IMR-90 (cell line): Measurements from ENCODE around the gene EMILIN2. TPM values are rescaled to one million over a fixed set of nuclear protein-coding genes. Genes with fewer than 3 reads are reported as not detected.
A peak's percentile ranks its signal among the peaks of the same experiment; 100 is the strongest.

Experiments
- ATAC-seq: fragments of 200-7000 bp; cut with Tn5 transposase; 2 replicates; pipeline ENCODE4 v1.9.1; 2020; ENCODE audit warnings: low read depth, mild to moderate bottlenecking, moderate library complexity
- BruUV-seq: library from RNA; stranded (reverse); fragments of 400-500 nt; replicated peaks from 2 replicates; lab custom pipeline; 2021; lab: Mats Ljungman, UMichigan
- CTCF ChIA-PET: fragments of 300-600 bp; formaldehyde crosslinking; extraction: SDS; loops from one replicate; lab custom pipeline; 2021; ENCODE audit warnings: antibody characterized with exemption; lab: Yijun Ruan, JAX
- POLR2A ChIA-PET: fragments of 300-600 bp; sonication (Branson Sonifier 250); formaldehyde crosslinking; loops from one replicate; lab custom pipeline; 2022; ENCODE audit warnings: antibody characterized with exemption; ENCODE audit not compliant: unreplicated experiment; lab: Charles Lee
- DNase-seq: peaks from one replicate; pipeline ENCODE4 v3.0.0; 2013
- H2AFZ ChIP-seq: replicated peaks from 2 replicates; pipeline ENCODE3; 2013; ENCODE audit warnings: low read length, mild to moderate bottlenecking; ENCODE audit not compliant: poor library complexity
- H2AK5ac ChIP-seq: 2 replicates; pipeline ENCODE4 v1.6.1; 2013; ENCODE audit warnings: low read depth, low read length, inconsistent platforms
- H2AK9ac ChIP-seq: replicated peaks from 2 replicates; pipeline ENCODE3; 2013; ENCODE audit warnings: mild to moderate bottlenecking, low read depth, low read length, moderate library complexity; ENCODE audit not compliant: poor library complexity
- H2BK120ac ChIP-seq: 2 replicates; pipeline ENCODE4 v1.6.1; 2013; ENCODE audit warnings: low read depth, low read length, inconsistent platforms
- H2BK15ac ChIP-seq: 3 replicates; pipeline ENCODE4 v1.6.1; 2013; ENCODE audit warnings: low read depth, low read length, inconsistent platforms
- H2BK20ac ChIP-seq: 2 replicates; pipeline ENCODE4 v1.6.1; 2013; ENCODE audit warnings: low read depth, mild to moderate bottlenecking, inconsistent platforms, low read length, moderate library complexity
- H2BK5ac ChIP-seq: 2 replicates; pipeline ENCODE4 v1.6.1; 2013; ENCODE audit warnings: mild to moderate bottlenecking, low read depth, low read length, inconsistent platforms; ENCODE audit not compliant: poor library complexity, severe bottlenecking
- H3K14ac ChIP-seq: replicated peaks from 2 replicates; pipeline ENCODE4 v1.6.1; 2013; ENCODE audit warnings: low read depth, low read length, inconsistent platforms
- H3K18ac ChIP-seq: 2 replicates; pipeline ENCODE4 v1.6.1; 2013; ENCODE audit warnings: low read depth, low read length, control low read depth
- H3K23ac ChIP-seq: 2 replicates; pipeline ENCODE4 v1.6.1; 2013; ENCODE audit warnings: low read depth, low read length, inconsistent platforms
- H3K27ac ChIP-seq: 2 replicates; pipeline ENCODE4 v1.5.1; 2013; ENCODE audit warnings: mild to moderate bottlenecking, control low read depth, low read length; ENCODE audit not compliant: insufficient read depth
- H3K27me3 ChIP-seq: 2 replicates; pipeline ENCODE4 v1.6.1; 2013; ENCODE audit warnings: low read length; ENCODE audit not compliant: control insufficient read depth, insufficient read depth
- H3K36me3 ChIP-seq: 2 replicates; pipeline ENCODE4 v1.6.1; 2013; ENCODE audit warnings: low read length, mixed read lengths; ENCODE audit not compliant: control insufficient read depth, insufficient read depth
- H3K4ac ChIP-seq: 2 replicates; pipeline ENCODE4 v1.6.1; 2013; ENCODE audit warnings: low read depth, low read length, inconsistent platforms
- H3K4me1 ChIP-seq: 2 replicates; pipeline ENCODE4 v1.6.1; 2013; ENCODE audit warnings: low read length, mixed read lengths; ENCODE audit not compliant: control insufficient read depth, insufficient read depth
- H3K4me2 ChIP-seq: 2 replicates; pipeline ENCODE4 v1.6.1; 2013; ENCODE audit warnings: low read depth, mild to moderate bottlenecking, control low read depth, low read length, moderate library complexity
- H3K4me3 ChIP-seq: 2 replicates; pipeline ENCODE4 v1.5.1; 2013; ENCODE audit warnings: low read depth, mild to moderate bottlenecking, control low read depth, low read length, moderate library complexity; ENCODE audit not compliant: insufficient read depth
- H3K56ac ChIP-seq: 2 replicates; pipeline ENCODE4 v1.6.1; 2013; ENCODE audit warnings: low read length, inconsistent platforms; ENCODE audit not compliant: insufficient read depth; ENCODE audit errors: extremely low read depth
- H3K79me1 ChIP-seq, 2 experiments: 2 replicates each; pipeline ENCODE4 v1.6.1; 2013; ENCODE audit warnings: low read length in 2 of 2, inconsistent platforms in 1 of 2, low read depth in 1 of 2
- H3K9ac ChIP-seq: 2 replicates; pipeline ENCODE4 v1.6.1; 2013; ENCODE audit warnings: low read depth, low read length, control low read depth
- H3K9me1 ChIP-seq: 2 replicates; pipeline ENCODE4 v1.6.1; 2013; ENCODE audit warnings: low read length, inconsistent platforms; ENCODE audit not compliant: insufficient read depth
- H3K9me3 ChIP-seq: 2 replicates; pipeline ENCODE4 v1.6.1; 2013; ENCODE audit warnings: low read length; ENCODE audit not compliant: control insufficient read depth, insufficient read depth
- H4K20me1 ChIP-seq: 2 replicates; pipeline ENCODE4 v1.6.1; 2013; ENCODE audit warnings: low read length, inconsistent platforms; ENCODE audit not compliant: insufficient read depth
- H4K5ac ChIP-seq: 2 replicates; pipeline ENCODE4 v1.6.1; 2013; ENCODE audit warnings: mild to moderate bottlenecking, low read depth, low read length, control low read depth
- H4K8ac ChIP-seq, 2 experiments: 2 replicates each; pipeline ENCODE4 v1.6.1; 2013; ENCODE audit warnings: low read depth in 2 of 2, low read length in 2 of 2, control low read depth in 1 of 2, inconsistent platforms in 1 of 2
- H4K91ac ChIP-seq: 2 replicates; pipeline ENCODE4 v1.6.1; 2013; ENCODE audit warnings: low read depth, low read length, inconsistent platforms; ENCODE audit not compliant: insufficient read depth
- CEBPB ChIP-seq: IDR thresholded peaks from 2 replicates; pipeline ENCODE4 v1.6.1; 2012; ENCODE audit warnings: low read depth, low read length, improper control_type of control experiment
- FOS ChIP-seq: fragments of 150-350 bp; IDR thresholded peaks from 2 replicates; pipeline ENCODE4 v1.6.1; 2016; ENCODE audit warnings: low read depth, low read length
- NFE2L2 ChIP-seq: fragments of 150-350 bp; IDR thresholded peaks from 2 replicates; pipeline ENCODE4 v1.6.1; 2016; ENCODE audit warnings: low read depth, mild to moderate bottlenecking, low read length
- WGBS, 2 experiments: methylation state at CpG; one replicate each; pipeline versions ENCODE4 v1.1.5 to v1.1.7; 2013; ENCODE audit warnings: missing lambda C conversion rate in 2 of 2; ENCODE audit not compliant: insufficient read length in 1 of 2; ENCODE audit errors: extremely low coverage in 2 of 2; 5-methylcytosine and 5-hydroxymethylcytosine counted together
- dilution Hi-C: fragments of 300-500 bp; cut with HindIII; formaldehyde crosslinking; loops from one replicate; pipeline ENCODE4 v1.14.3; 2018; ENCODE audit warnings: low sequenced_read_pairs; ENCODE audit not compliant: unreplicated experiment
- in situ Hi-C: fragments of 300-500 bp; cut with MboI; formaldehyde crosslinking; loops from 3 replicates; pipeline ENCODE4 v1.14.3; 2019; ENCODE audit warnings: low sequenced_read_pairs, inconsistent platforms, mixed read lengths
- intact Hi-C: fragments of 100-400 bp; cut with micrococcal nuclease; formaldehyde crosslinking; loops from 2 replicates; pipeline ENCODE4 v1.10.0; 2022
- polyA plus RNA-seq, 3 experiments: library from polyadenylated mRNA; depleted of rRNA; stranded (reverse); fragments of >200 nt; gene quantifications; 2 replicates each; pipeline ENCODE4 v1.2.3, GENCODE V29; 2012; ENCODE audit warnings: low replicate concordance in 1 of 3
- total RNA-seq: library from RNA; depleted of rRNA; stranded (reverse); fragments of >200 nt; gene quantifications from 2 replicates; pipeline ENCODE4 v1.2.3, GENCODE V29; 2012

EMILIN2 gene
- total and polyA plus RNA-seq, 2 of the 4 experiments (the other 2 are of a cell fraction), result under 0.01 to 0.14 TPM

DNA sequence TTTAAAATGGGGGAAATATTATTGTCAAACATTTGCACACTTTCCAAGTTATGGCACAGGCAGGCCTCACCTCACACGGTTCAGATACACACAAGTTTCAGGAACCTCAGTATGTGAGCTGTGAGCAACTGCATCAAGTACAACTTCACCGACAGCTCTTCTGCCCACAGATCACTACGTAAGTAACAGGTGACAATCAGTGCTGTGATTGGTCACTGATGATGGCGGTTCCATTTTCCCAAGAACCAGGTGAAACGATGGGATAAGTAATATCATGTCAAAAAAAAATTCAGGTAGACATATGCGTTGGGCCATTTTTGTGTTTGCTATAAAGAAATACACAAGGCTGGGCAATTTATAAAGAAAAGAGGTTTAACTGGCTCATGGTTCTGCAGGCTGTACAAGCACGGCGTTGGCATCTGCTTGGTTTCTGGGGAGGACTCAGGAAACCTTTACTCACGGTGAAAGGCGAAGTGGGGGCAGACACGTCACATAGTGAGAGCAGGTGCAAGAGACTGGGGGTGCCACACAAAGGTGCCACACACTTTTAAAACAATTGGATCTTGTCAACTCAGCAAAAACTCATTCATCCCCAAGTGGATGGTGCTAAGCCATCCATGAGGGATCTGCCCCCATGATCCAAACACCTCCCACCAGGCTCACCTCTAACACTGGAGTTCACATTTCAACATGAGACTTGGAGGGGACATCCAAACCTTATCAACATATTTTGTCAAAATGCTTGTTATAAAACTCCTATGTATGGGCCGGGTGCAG is 108.3 kb downstream of the EMILIN2 start (continued):
- TF ChIP-seq FOS, result no peak

DNA sequence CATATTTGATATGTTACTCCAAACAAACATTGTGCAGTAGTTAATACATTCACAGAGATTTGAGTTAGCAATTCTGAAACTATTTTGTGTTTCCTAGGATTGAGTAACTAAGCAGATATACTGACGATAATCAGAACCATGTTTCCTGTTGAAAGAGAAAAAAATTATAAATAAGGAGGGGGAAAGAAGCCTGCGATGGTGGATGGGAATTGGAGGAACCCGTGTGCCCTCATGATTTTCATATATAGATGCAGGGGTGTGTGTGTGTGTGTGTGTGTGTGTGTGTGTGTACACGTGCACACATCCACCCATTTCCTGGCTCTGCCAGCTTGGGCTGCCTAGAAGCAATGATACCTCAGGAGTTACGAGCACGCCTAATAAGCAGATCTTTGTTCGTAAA is 109.2 kb downstream of the EMILIN2 start:
- WGBS, 2 experiments, result no CpG with 5 or more reads among the region's 7 CpGs
- peak; percentile 29 for ATAC-seq
- no peak overlapping the region for H4K8ac ChIP-seq
- no peaks in the 10 kb centered on the region for H3K27me3 ChIP-seq
- intact Hi-C loops, result loop anchor here (10.0 kb wide), 1 partner anchor 49 kb away; no protein-coding TSS in a partner anchor
- no peak overlapping the region for H3K9ac ChIP-seq
- no peak overlapping the region for H2BK20ac ChIP-seq
- DNase-seq, result no peak
- H2BK15ac ChIP-seq, result no peak overlapping the region
- in situ Hi-C loops, result no loop called here
- peaks cover 6% of the 10 kb centered on the region; the same call in 1 of the 2 replicates for H4K20me1 ChIP-seq
- no peak overlapping the region for H2AK5ac ChIP-seq
- H3K79me1 ChIP-seq, result peaks cover 36 to 47% of the 10 kb centered on the region in 2 experiments
- dilution Hi-C loops, result no loop called here
- H2BK5ac ChIP-seq, result no peak overlapping the region
- H2AFZ ChIP-seq, result no peak overlapping the region
- H3K27ac ChIP-seq, result peak overlapping the region; percentile 29; the same call in 1 of the 2 replicates
- no peak overlapping the region for H3K14ac ChIP-seq
- no peak overlapping the region for H4K91ac ChIP-seq
- no peak overlapping the region for H2AK9ac ChIP-seq
- H3K56ac ChIP-seq, result no peak overlapping the region
- ChIA-PET CTCF (no interaction called here), POLR2A (no interaction called here)
- H4K5ac ChIP-seq, result no peak overlapping the region
- no peak overlapping the region for H3K4me3 ChIP-seq
- no peak overlapping the region for H3K4ac ChIP-seq
- peaks cover 11% of the 10 kb centered on the region for H3K9me1 ChIP-seq
- H3K4me1 ChIP-seq, result peaks cover 2% of the 10 kb centered on the region; the same call in 1 of the 2 replicates
- BruUV-seq, result no TSS peak
- H2BK120ac ChIP-seq, result no peak overlapping the region
- no peak overlapping the region for H3K4me2 ChIP-seq
- H3K23ac ChIP-seq, result no peak overlapping the region
- TF ChIP-seq CEBPB, result no peak
- no peak for TF ChIP-seq NFE2L2
- H3K36me3 ChIP-seq, result peaks cover 24% of the 10 kb centered on the region
- H3K9me3 ChIP-seq, result no peaks in the 10 kb centered on the region
- H3K18ac ChIP-seq, result no peak overlapping the region
